ENCODE results near the gene ABCD4.

The ABCD4 gene

DNA sequence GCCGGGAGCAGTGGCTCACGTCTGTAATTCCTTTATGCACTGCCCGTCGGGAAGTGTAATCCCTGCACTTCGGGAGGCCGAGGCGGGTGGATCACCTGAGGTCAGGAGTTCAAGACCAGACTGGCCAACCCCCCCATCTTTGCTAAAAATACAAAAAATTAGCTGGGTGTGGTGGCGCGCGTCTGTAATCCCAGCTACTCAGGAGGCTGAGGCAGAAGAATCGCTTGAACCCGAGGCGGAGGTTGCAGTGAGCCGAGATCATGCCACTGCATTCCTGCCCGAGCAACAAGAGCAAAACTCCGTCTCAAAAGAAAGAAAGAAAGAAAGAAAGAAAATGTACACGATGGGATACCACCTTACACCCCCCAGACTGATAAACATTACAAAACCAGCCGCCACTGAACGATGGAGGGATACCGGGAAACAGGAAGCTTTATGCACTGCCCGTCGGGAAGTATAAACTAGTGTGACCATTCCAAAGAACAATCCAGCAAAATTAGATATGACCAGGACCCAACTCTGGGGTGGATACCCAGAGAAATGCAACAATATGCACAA is 1.1 kb downstream of the ABCD4 start:
- no peak for DNase-seq

- DNase-seq, result no peak
Observed at GRCh38 chr14:74299061-74299545, 3.6 kb downstream of the ABCD4 start.

DNA sequence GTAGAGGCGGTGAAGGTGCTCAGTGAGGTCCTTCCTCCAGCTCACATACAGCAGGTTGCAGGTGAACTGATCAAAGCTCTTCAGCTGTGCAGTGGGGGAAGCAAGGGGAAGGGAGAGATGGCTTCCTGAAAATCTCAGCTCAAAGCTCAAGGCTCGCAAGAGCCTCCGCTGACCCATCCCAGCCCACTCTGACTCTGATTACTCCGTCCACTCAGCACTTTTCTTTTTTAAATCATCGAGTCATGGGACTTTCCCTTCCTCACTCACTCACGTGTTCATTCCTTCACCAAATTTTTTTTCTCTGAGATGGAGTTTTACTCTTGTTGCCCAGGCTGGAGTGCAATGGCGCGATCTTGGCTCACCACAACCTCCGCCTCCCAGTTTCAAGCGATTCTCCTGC is 4.7 kb downstream of the ABCD4 start:
- DNase-seq, result no peak

GRCh38 chr14:74296037-74296467 is 6.7 kb downstream of the ABCD4 start:
- DNase-seq, result no peak

DNA sequence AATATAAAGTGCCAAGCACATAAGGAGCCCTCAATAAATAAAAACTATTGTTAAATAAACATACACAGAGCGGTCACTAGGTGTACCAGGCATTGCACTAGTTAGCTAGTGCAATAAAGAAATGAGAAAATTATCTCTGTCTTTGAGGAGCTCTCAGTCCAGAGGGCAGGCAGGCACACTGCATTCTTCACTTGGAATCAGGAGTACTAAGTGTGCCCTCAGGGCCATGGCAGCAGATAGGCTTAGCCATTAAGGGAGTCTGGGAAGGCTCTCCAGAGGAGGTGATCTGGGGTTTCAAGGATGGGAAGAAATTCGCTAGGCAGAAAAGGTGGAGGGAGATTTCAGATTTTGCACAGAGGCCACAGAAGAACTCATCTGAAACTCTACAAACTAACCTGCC is 9.1 kb downstream of the ABCD4 start:
- DNase-seq, result no peak

- no peak for DNase-seq
Observed at GRCh38 chr14:74292061-74292460, 10.7 kb downstream of the ABCD4 start.

DNA sequence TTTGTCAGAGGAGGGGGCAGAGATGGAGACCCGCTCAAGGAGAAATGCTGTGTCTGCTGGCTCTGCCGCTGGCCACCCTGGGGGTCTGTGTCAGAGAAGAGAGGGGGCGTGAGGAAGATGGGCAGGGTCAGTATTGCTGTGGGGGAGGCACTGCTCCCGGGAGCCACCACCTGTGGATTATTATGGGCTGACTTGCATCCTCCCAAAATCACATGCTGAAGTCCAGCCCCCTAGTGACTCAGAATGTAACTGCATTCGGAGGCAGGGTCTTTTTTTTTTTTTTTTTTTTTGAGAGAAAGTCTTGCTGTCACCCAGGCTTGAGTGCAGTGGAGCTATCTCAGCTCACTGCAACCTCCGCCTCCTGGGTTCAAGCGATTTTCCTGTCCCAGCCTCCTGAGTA is 12.3 kb downstream of the ABCD4 start:
- DNase-seq, result no peak

- DNase-seq, result no peak
Observed at GRCh38 chr14:74289801-74290200, 12.9 kb downstream of the ABCD4 start.

DNA sequence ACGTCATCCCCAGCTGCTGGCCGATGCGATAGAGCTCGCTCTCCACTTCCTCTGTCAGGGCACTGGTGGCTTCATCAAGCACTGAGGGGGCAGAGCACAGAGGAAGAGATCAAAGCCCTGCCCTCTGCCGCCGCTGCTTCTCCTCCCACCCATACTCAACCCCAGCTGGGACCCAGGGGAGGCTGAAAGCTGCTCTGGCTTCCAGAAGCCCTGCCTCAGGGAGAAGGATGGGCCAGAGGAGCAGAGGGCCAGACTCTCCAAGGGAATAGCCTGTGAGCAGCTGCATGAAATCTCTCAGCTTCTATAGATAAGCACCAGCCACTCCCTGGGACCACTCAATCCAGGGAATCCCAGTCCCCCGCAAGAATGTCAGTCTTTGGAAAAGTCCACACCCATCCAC is 16.0 kb downstream of the ABCD4 start:
- DNase-seq, result no peak

DNA sequence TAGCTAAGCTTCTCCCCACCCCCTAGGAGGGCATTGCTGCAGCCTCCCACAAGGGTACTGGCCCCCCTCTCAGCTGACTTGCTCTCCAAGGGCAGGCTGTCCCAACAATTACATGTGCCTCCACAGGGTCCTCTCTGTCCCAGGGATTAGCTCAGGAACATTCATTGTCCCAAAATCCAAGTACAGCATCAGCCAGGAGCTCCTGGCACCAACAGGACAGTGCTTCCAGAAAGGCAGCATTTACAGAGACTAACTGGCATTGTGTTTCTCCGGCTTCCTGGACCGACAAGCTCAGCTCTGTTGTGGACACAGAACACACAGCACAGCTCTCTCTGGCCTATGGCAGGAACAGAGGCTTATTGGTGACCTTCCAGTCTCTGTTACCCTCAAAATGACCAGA is 21.7 kb downstream of the ABCD4 start:
- no peak for DNase-seq

- no peak for DNase-seq
Observed at GRCh38 chr14:74278080-74278479, 24.7 kb downstream of the ABCD4 start.

- no peak for DNase-seq
Observed at GRCh38 chr14:74275241-74275841, 27.4 kb downstream of the ABCD4 start.

DNA sequence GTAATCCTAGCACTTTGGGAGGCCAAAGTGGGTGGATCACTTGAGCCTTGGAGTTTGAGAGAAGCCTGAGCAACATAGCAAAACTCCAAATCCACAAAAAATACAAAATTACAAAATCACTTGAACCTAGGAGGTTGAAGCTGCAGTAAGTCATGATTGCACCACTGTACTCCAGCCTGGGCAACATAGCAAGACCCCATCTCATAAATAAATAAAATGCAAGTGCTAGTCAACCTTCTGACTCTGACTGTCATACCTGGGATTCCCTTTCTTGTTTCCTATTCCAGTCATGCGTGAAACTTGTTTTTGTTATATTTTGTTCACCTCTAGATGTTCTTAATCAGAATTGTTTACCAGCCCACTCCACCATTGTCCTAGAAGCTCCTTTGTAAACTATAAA is 31.4 kb downstream of the ABCD4 start:
- no peak for DNase-seq

DNA sequence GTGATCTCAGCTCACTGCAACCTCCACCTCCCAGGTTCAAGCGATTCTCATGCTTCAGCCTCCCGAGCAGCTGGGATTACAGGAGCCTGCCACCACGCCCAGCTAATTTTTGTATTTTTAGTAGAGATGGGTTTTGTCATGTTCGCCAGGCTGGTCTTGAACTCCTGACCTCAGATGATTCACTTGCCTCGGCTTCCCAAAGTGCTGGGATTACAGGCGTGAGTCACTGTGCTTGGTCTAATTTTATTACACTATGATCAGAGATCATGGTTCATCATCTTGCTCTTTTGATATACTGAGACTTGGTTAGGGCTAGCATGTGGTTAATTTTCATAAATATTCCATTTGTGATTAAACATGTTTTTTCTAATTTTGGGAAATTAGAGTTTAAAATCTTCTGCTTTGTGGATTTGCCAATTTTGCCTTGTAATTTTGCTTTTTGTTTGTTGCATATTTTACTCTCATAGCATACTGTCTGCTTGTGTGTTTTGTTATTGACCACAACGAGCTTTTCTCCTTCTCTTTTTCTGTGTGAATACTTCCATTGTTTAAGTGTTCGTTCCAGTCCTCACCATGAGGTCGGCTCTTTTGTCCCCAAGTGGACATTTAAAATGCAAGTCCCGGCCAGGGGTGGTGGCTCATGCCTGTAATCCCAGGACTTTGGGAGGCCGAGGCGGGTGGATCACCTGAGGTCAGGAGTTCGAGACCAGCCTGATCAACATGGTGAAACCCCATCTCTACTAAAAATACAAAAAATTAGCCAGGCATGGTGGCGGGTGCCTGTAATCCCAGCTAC is 32.2 kb downstream of the ABCD4 start:
- peak in 1 of 2 experiments; percentile 54 for DNase-seq

DNA sequence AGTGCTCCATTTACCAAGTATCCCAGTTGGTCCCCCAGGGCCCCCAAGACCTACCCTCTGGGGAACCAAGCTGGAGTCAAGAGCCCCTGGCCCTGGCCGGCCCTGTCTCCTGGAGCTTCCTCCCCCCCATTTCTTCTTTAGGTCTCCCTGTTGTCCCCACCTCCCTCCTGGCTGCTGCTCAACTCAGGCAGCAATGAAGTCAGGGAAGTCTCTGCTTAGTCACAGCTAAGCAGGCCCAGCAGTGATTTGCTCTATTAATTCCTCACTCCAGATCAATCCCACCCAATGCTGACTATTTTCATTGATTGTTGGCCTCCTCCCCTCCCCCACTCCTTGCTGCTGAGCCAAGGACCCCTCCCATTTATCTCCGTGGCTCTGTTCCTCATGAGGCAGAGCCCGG is 35.1 kb downstream of the ABCD4 start:
- DNase-seq, result no peak

- no peak for DNase-seq
Observed at GRCh38 chr14:74265301-74265965, 37.3 kb downstream of the ABCD4 start.

- no peak for DNase-seq
Observed at GRCh38 chr14:74263921-74264320, 38.8 kb downstream of the ABCD4 start.

GRCh38 chr14:74263181-74263580 is 39.6 kb downstream of the ABCD4 start:
- DNase-seq, result no peak

DNA sequence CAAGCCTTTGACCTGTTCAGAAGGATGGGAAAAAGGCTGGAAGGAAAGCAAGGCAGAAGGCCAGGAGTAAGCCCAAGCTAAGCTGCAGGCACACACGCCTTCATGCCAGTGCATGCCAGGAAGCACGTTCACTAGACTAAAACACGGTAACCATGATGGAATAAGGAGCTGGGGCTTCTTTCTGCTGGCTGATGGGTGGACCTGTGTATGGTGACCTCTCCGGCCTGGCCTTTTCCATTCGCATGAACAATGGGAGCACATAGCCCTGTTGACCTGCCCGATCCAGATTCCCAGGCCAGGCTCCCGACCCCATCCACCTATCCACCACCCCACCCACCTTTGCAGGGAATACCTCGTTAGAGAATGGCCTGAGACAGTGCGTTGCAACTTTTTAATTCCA is 40.7 kb downstream of the ABCD4 start:
- DNase-seq, result no peak

DNA sequence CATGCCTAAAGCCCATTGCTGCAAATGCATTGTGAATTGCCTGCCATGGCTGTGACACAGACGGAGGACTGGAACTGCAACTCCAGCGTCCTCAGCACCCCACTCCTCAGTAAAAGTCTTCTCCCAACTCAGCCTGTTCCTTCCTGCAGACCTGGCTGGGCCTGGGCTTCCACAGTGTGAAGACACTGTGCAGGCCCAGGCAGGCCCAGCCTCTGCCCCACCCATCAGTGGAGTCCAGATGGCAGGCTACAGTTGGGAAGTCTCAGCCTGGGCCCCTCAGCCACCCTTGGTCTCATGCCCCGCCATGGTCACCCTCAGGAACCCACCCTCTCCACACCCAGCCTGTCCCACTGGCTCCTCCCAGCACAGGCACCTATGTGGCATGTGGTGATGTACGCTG is 41.4 kb downstream of the ABCD4 start:
- no peak for DNase-seq

DNA sequence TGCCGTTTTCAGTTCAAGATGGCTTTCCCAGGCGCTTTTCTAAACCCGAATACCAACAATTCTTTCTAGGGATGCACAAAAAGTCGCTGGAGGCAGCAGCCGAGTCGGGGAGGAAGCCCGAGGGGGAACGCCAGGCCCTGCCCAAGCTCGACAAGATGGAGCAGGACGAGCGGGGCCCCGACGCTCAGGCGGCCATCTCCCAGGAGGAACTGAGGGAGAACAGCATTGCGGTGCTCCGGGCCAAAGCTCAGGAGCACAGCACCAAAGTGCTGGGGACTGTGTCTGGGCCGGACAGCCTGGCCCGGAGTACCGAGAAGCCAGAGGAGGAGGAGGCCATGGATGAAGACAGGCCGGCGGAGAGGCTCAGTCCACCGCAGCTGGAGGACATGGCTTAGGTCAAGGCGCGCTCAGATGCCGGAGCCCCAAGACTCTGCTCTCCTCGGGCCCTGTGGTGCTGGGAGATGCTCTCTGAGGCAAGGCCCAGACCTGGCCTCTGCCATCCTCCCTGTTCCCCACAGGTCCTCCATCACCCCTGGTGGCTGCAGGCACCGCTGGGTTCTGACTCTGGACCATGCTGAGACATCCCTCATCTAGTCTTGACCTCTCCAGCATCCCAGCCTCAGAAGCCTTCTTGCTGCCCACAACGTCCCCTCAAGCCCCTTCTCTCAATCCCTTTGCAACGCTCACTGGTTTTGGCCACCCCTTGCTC is 42.1 kb downstream of the ABCD4 start:
- DNase-seq, result no peak

GRCh38 chr14:74259513-74259912 is 43.2 kb downstream of the ABCD4 start:
- no peak for DNase-seq

GRCh38 chr14:74258764-74259035 is 44.0 kb downstream of the ABCD4 start:
- DNase-seq, result no peak

All from SW 1271 (cell line).